ENCODE data around the gene QPCT. TPM values are rescaled to one million over a fixed set of nuclear protein-coding genes. Genes with fewer than 3 reads are reported as not detected.

Gene QPCT
- total RNA-seq, 2 experiments from 2014 or later, result 3.5 to 52.6 TPM

DNA sequence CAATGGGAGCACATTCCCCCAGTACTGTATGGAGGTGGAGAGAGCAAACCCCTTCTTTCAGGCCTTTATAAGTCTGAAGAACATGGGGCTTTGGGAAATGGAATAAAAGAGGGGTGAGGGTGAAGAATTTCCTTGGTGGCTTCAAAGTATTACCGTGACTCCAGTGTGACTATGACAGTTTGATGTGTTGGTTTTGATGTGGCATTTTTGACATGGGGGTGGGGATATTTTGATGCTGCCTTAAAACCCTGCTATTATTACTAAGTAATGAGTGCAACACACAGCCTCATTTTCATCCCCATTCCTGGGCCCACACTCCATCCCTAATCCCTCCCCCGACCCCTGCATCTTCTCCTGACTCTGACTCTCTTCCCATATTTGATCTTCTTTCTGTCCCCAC lies 23.6 kb downstream of the QPCT start:
- BruUV-seq (replicated peaks), result no TSS peak
- no peaks in the 10 kb centered on the region for H3K9me3 ChIP-seq (ENCODE audit: low read length)
- CTCF ChIA-PET (ENCODE audit: unreplicated experiment), result interaction anchor here (0.9 to 1.7 kb wide), 2 partner anchors 9 kb away, joined by 3 to 4 read pairs; no protein-coding TSS in a partner anchor
- H3K4me3 ChIP-seq (ENCODE audit: low read depth, low read length, poor library complexity, severe bottlenecking), result no peak overlapping the region
- H3K9me2 ChIP-seq (ENCODE audit: insufficient read depth, low read length), result no peaks in the 10 kb centered on the region
- no peaks in the 10 kb centered on the region for H4K20me1 ChIP-seq (ENCODE audit: insufficient read depth, low read length)
- no peak overlapping the region for H3K4me2 ChIP-seq (ENCODE audit: low read length)
- H3K27ac ChIP-seq (ENCODE audit: low read depth, low read length, poor library complexity, severe bottlenecking), result no peak overlapping the region
- H3K4me1 ChIP-seq (ENCODE audit: insufficient read depth, low read length, poor library complexity, severe bottlenecking), result peaks cover 32% of the 10 kb centered on the region
- no peak for DNase-seq (ENCODE audit: low spot score)
- POLR2A ChIA-PET, result interaction anchor here (0.7 to 3.8 kb wide), 6 partner anchors 7 to 64 kb away, joined by 3 to 26 read pairs (median 6); no protein-coding TSS in a partner anchor
- no peak overlapping the region for H2AFZ ChIP-seq (ENCODE audit: low read length)
- TF ChIP-seq EZH2phosphoT487 (IDR thresholded peaks at IDR 0.05; ENCODE audit: borderline replicate concordance, low read depth, low read length) (no peak), CTCF (conservative IDR thresholded peaks at IDR 0.05; ENCODE audit: low read length) (no peak)
- H3K36me3 ChIP-seq (ENCODE audit: insufficient read depth, low read length), result no peaks in the 10 kb centered on the region
- intact Hi-C loops (cut with micrococcal nuclease; ENCODE audit: unreplicated experiment), result no loop called here
- no peaks in the 10 kb centered on the region for H3K79me2 ChIP-seq (ENCODE audit: insufficient read depth, low read depth, low read length)

DNA sequence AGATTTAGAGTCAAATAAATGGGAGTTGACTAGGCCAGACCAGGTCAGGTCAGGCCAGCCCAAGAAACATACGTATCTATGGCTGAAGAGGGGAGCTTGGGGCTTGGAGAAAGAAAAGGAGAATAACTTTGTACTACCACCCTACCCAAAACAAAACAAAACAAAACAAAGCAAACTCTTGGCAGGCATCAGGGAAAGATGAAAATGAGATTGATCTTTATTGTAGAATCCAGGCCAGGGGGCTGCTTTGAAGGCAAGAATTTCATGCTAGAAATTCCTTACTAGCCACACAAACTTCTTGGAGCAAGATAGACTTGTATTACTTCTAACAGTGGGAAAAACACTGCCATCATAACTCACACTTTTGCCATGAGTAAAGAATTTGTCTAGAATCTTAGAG lies 26.2 kb downstream of the QPCT start:
- CTCF ChIA-PET (ENCODE audit: unreplicated experiment), result no interaction called here
- 0 out of 2 replicates have a peak, but pooled peaks cover 4% of the 10 kb centered on the region for H3K79me2 ChIP-seq (ENCODE audit: insufficient read depth, low read depth, low read length)
- no peaks in the 10 kb centered on the region for H4K20me1 ChIP-seq (ENCODE audit: insufficient read depth, low read length)
- peak overlapping the region; percentile 5; the same call in 1 of the 2 replicates for H2AFZ ChIP-seq (ENCODE audit: low read length)
- no peak overlapping the region for H3K4me2 ChIP-seq (ENCODE audit: low read length)
- intact Hi-C loops (cut with micrococcal nuclease; ENCODE audit: unreplicated experiment), result loop anchor here (10.0 kb wide), 1 partner anchor 286 kb away; the partner anchor contains the start of genes GPATCH11 and HEATR5B
- H3K9me3 ChIP-seq (ENCODE audit: low read length), result no peaks in the 10 kb centered on the region
- TF ChIP-seq EZH2phosphoT487 (IDR thresholded peaks at IDR 0.05; ENCODE audit: borderline replicate concordance, low read depth, low read length) (no peak), CTCF (conservative IDR thresholded peaks at IDR 0.05; ENCODE audit: low read length) (no peak)
- no peak overlapping the region for H3K4me3 ChIP-seq (ENCODE audit: low read depth, low read length, poor library complexity, severe bottlenecking)
- H3K9me2 ChIP-seq (ENCODE audit: insufficient read depth, low read length), result no peaks in the 10 kb centered on the region
- no peak overlapping the region for H3K27ac ChIP-seq (ENCODE audit: low read depth, low read length, poor library complexity, severe bottlenecking)
- POLR2A ChIA-PET, result no interaction called here
- peaks cover 56% of the 10 kb centered on the region for H3K4me1 ChIP-seq (ENCODE audit: insufficient read depth, low read length, poor library complexity, severe bottlenecking)
- no TSS peak for BruUV-seq (replicated peaks)
- H3K36me3 ChIP-seq (ENCODE audit: insufficient read depth, low read length), result no peaks in the 10 kb centered on the region
- DNase-seq (ENCODE audit: low spot score), result no peak

- POLR2A ChIA-PET, result interaction anchor here (0.7 kb wide), 1 partner anchor 141 kb away, joined by 7 read pairs; the partner anchor contains the start of genes CEBPZ and NDUFAF7
- intact Hi-C loops (cut with micrococcal nuclease; ENCODE audit: unreplicated experiment), result loop anchor here (10.0 kb wide), 1 partner anchor 287 kb away; the partner anchor contains the start of genes GPATCH11 and HEATR5B
Measured at GRCh38 chr2:37372000-37372399, 27.6 kb downstream of the QPCT start.

More at GRCh38 chr2:37372000-37372399, 27.6 kb downstream of the QPCT start:
- CTCF ChIA-PET (ENCODE audit: unreplicated experiment), result no interaction called here
- peak overlapping the region; percentile 10 for H3K4me2 ChIP-seq (ENCODE audit: low read length)
- H3K27ac ChIP-seq (ENCODE audit: low read depth, low read length, poor library complexity, severe bottlenecking), result no peak overlapping the region
- H3K4me3 ChIP-seq (ENCODE audit: low read depth, low read length, poor library complexity, severe bottlenecking), result no peak overlapping the region
- no peak for DNase-seq (ENCODE audit: low spot score)
- H3K36me3 ChIP-seq (ENCODE audit: insufficient read depth, low read length), result no peaks in the 10 kb centered on the region
- no peak overlapping the region; the same call in 1 of the 2 replicates for H2AFZ ChIP-seq (ENCODE audit: low read length)
- 0 out of 2 replicates have a peak, but pooled peaks cover 4% of the 10 kb centered on the region for H3K79me2 ChIP-seq (ENCODE audit: insufficient read depth, low read depth, low read length)
- no peaks in the 10 kb centered on the region for H3K9me3 ChIP-seq (ENCODE audit: low read length)
- H4K20me1 ChIP-seq (ENCODE audit: insufficient read depth, low read length), result no peaks in the 10 kb centered on the region
- H3K4me1 ChIP-seq (ENCODE audit: insufficient read depth, low read length, poor library complexity, severe bottlenecking), result peaks cover 59% of the 10 kb centered on the region
- TF ChIP-seq EZH2phosphoT487 (IDR thresholded peaks at IDR 0.05; ENCODE audit: borderline replicate concordance, low read depth, low read length), result no peak
- no peak for TF ChIP-seq CTCF (conservative IDR thresholded peaks at IDR 0.05; ENCODE audit: low read length)
- BruUV-seq (replicated peaks), result no TSS peak
- H3K9me2 ChIP-seq (ENCODE audit: insufficient read depth, low read length), result no peaks in the 10 kb centered on the region
